Measurements from ENCODE around the gene IQUB.
"Not testable (repeated sequence)": the region's sequence is repeated elsewhere in the genome, so short reads cannot be mapped to it uniquely, and the experiment has no call there.

DNA sequence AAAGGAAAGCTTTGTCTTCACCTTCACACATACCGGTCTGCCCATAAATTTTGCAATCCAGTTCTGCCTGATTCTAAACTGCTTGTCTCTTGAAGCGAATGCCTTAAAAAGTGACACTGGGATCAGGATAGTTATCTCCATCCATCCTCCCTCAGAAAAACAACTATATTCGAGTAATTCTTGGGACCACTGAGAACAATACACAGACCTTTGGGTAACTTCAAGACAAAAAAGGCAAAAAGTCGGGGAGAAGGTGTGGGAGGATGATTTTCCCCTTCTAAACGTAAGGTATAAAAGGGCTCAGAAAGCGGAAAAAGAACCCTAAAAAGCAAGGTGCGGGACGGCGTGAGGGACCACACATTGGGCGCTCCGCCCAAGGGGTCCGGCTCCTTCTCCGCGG lies 2.1 kb downstream of the IQUB start:
- not testable (repeated sequence) for TF ChIP-seq POLR2A (IDR thresholded peaks at IDR 0.05; ENCODE audit: low read length); GATA1 (IDR thresholded peaks at IDR 0.05; ENCODE audit: low read depth, low read length)
